HL-60 (cell line): ENCODE results near the gene FTO.

Source experiments
- CTCF ChIP-seq: IDR thresholded peaks from one replicate; pipeline ENCODE4 v1.5.1; 2011; ENCODE audit warnings: low read length, control low read depth, inconsistent platforms; ENCODE audit not compliant: insufficient read depth
- GABPA ChIP-seq: IDR thresholded peaks from 2 replicates; pipeline ENCODE4 v1.6.1; 2012; ENCODE audit warnings: low read depth
- POLR2AphosphoS5 ChIP-seq: IDR thresholded peaks from 2 replicates; pipeline ENCODE4 v1.6.1; 2012; ENCODE audit warnings: low read depth
- REST ChIP-seq: IDR thresholded peaks from 2 replicates; pipeline ENCODE4 v1.6.1; 2012; ENCODE audit warnings: low read depth; ENCODE audit not compliant: insufficient replicate concordance
- SPI1 ChIP-seq: IDR thresholded peaks from 2 replicates; pipeline ENCODE4 v1.6.1; 2012; ENCODE audit warnings: low read depth, mild to moderate bottlenecking, borderline replicate concordance

GRCh38 chr16:53761962-53762703 lies 58.2 kb downstream of the FTO start:
- no peak for TF ChIP-seq CTCF
- no peak for TF ChIP-seq GABPA
- no peak for TF ChIP-seq POLR2AphosphoS5
- no peak for TF ChIP-seq REST
- TF ChIP-seq SPI1, result no peak
